ENCODE results near the gene NBPF1.
"Not testable (repeated sequence)": the region's sequence is repeated elsewhere in the genome, so short reads cannot be mapped to it uniquely, and the experiment has no call there.

The NBPF1 gene

DNA sequence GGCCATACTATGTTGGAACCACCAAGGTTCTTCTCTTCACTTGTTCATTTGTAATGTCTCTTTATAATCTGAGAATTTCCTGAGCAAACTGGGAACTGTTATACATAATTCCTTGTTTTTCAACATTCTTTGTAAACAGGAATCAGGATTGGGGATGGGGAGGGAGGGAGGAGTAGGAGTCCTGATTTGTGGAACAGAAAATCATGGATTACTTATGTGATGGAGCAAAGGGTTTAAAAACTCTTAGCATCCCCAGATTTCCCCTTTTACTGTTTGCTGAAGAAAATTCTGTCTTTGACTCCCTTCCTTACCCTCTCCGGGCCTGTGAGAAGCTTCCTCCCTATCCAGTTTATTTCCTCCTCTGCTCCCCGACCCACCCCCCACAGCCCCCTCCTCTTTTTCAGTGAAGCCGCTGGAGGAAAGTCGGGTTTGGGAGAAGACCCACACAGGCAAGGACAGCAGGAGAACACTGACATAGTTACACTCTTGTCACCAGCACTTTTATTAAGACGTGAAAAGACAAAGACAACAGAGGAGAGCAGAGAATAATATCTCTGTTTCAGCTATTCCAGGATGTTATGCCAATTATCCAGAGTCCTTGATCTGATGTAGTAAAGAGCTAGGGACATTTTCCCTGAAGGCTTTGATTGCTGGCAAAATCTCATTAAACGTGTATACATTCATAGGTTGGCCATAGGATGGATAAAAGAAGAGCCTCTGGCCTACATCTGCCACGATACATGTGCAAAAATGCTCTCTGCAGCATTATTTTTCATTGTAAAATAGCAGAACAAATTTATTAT lies 4.6 kb upstream of the NBPF1 start:
- Histone ChIP-seq H3K36me3 (no peaks in the 10 kb centered on the region), H3K4me3 (ENCODE audit: low read depth, low read length) (no peak overlapping the region), H3K4me1 (no peaks in the 10 kb centered on the region), H3K9me3 (no peaks in the 10 kb centered on the region), H3K27me3 (no peaks in the 10 kb centered on the region)
- no peak for TF ChIP-seq CTCF (IDR thresholded peaks at IDR 0.05; ENCODE audit: low read depth, low read length)
- DNase-seq = no peak

DNA sequence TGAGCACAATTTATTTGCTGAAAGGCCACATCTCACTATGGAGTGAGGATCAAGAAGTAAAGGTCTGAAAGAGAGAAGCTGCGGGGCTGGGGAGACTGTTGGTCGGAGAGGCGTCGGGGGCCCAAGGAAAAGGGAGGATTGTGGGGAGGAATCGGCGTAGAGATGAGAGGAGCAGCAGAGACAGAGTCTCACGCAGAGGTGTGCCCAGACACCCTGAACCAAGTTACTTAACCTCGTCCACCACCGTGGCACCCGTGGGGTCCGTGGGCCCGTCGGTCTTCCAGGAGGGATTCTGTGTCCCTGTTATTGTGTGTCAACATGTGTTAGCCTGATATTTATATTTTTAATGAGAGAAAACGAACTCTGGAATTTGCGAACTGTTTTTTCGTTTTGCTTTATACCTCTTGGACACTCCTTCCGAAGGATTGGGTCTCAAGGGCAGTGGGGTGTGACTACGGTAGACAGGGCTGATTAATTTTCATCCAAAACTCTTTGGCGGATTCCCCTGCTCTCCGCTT lies 3.8 kb upstream of the NBPF1 start:
- no peaks in the 10 kb centered on the region for H3K27me3 ChIP-seq
- TF ChIP-seq CTCF (IDR thresholded peaks at IDR 0.05; ENCODE audit: low read depth, low read length) = no peak
- no peaks in the 10 kb centered on the region for H3K36me3 ChIP-seq
- H3K9me3 ChIP-seq = no peaks in the 10 kb centered on the region
- no peaks in the 10 kb centered on the region for H3K4me1 ChIP-seq
- no peak for DNase-seq
- H3K4me3 ChIP-seq (ENCODE audit: low read depth, low read length) = no peak overlapping the region

DNA sequence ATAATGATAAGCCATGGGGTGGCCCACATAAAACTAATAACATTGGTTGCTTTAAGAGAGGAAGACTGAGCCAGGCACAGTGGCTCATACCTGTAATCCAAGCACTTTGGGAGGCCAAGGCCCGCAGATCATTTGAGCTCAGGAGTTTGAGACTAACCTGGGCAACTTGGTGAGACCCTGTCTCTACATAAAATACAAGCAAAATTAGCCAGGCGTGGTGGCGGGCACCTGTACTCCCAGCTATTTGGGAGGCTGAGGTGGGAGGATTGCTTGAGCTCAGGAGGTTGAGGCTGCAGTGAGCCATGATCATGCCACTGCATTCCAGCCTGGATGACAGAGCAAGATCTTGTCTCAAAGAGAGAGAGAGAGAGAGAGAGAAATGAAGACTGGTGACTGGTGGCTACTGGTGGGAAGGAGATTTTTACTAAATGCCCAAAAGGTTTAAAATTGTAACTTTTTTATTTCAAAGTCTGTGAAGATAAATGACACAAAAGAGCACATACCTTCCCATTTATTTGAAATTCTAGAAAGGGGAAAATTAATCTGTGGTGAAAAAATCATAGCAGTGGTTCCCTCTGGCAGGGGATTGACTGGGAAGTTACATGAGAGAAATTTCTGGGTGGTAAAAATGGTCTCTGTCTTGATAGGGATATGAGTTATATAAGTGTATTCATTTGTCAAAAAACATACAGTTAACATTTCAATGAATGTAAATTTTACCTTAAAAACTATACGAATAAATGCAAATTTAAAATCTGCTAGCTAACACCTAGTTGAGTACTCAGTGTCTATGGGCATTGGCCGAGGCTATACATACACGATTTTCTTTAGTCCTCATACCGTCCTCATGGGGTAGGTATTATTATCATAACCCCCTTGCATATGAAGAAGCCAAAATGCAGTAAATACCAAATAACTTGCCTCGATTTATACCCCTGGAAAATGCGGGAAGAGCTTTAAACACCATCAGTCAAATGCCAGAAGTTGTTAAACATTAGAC lies 2.2 kb upstream of the NBPF1 start:
- Histone ChIP-seq H3K4me3 (ENCODE audit: low read depth, low read length) (no peak overlapping the region), H3K27me3 (no peaks in the 10 kb centered on the region), H3K36me3 (no peaks in the 10 kb centered on the region), H3K4me1 (no peaks in the 10 kb centered on the region), H3K9me3 (no peaks in the 10 kb centered on the region)
- no peak for DNase-seq
- no peak for TF ChIP-seq CTCF (IDR thresholded peaks at IDR 0.05; ENCODE audit: low read depth, low read length)

- no peaks in the 10 kb centered on the region for H3K4me1 ChIP-seq
- no peak for DNase-seq
- H3K9me3 ChIP-seq = no peaks in the 10 kb centered on the region
- H3K36me3 ChIP-seq = no peaks in the 10 kb centered on the region
- no peak overlapping the region for H3K4me3 ChIP-seq (ENCODE audit: low read depth, low read length)
- TF ChIP-seq CTCF (IDR thresholded peaks at IDR 0.05; ENCODE audit: low read depth, low read length) = no peak
- H3K27me3 ChIP-seq = no peaks in the 10 kb centered on the region
These were observed 1.2 kb upstream of the NBPF1 start for GRCh38 chr1:16614361-16615252.

GRCh38 chr1:16612332-16613172 lies 812 bp downstream of the NBPF1 start:
- Histone ChIP-seq H3K36me3 (no peaks in the 10 kb centered on the region), H3K9me3 (no peaks in the 10 kb centered on the region), H3K4me1 (no peaks in the 10 kb centered on the region), H3K4me3 (ENCODE audit: low read depth, low read length) (peak overlapping the region; percentile 71), H3K27me3 (no peaks in the 10 kb centered on the region)
- no peak for DNase-seq
- no peak for TF ChIP-seq CTCF (IDR thresholded peaks at IDR 0.05; ENCODE audit: low read depth, low read length)

DNA sequence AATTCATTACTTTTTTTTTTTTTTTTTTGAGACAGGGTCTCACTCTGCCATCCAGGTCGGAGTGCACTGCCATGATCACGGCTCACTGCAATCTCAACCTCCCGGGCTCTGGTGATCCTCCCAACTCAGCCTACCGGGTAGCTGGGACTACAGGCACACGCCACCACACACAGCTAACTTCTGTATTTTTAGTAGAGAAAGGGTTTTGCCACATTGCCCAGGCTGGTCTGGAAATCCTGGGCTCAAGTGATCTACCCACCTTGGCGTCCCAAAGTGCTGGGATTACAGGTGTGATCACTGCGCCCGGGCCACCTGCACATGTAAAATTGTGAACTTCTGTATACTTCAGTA lies 1.4 kb downstream of the NBPF1 start:
- H3K36me3 ChIP-seq, H3K27me3 ChIP-seq, H3K9me3 ChIP-seq, DNase-seq, H3K4me1 ChIP-seq: not testable (repeated sequence)
- peak overlapping the region; percentile 71 for H3K4me3 ChIP-seq (ENCODE audit: low read depth, low read length)

- H3K4me1 ChIP-seq; H3K9me3 ChIP-seq; H3K36me3 ChIP-seq; H3K27me3 ChIP-seq; H3K4me3 ChIP-seq (ENCODE audit: low read depth, low read length); DNase-seq: not testable (repeated sequence)
These were observed 2.2 kb downstream of the NBPF1 start for GRCh38 chr1:16611164-16611563.

GRCh38 chr1:16610553-16610952 lies 2.8 kb downstream of the NBPF1 start:
- DNase-seq; H3K27me3 ChIP-seq; H3K36me3 ChIP-seq; H3K4me3 ChIP-seq (ENCODE audit: low read depth, low read length); H3K9me3 ChIP-seq; H3K4me1 ChIP-seq: not testable (repeated sequence)

All from BE2C (cell line).